GM19455 (cell line): ENCODE measurements around the gene SRBD1.

Experiments used
- ATAC-seq: cut with Tn5 transposase; IDR thresholded peaks from one replicate; pipeline ENCODE4 v1.9.1; 2021; ENCODE audit not compliant: unreplicated experiment

SRBD1 gene

GRCh38 chr2:45611020-45611859 is at the start of gene SRBD1:
Gene SRBD1, minus strand, starts transcription at chr2:45611267. Its CDS starts 5,826 bp downstream, at chr2:45605441.
- peak; percentile 87 for ATAC-seq

- ATAC-seq = no peak
Observed at GRCh38 chr2:45654250-45654649, 43.2 kb upstream of the SRBD1 start.

- no peak for ATAC-seq
Observed at GRCh38 chr2:45653122-45653913, 42.3 kb upstream of the SRBD1 start.

- ATAC-seq = no peak
Observed at GRCh38 chr2:45652090-45653031, 41.3 kb upstream of the SRBD1 start.

- ATAC-seq = peak; percentile 29
Observed at GRCh38 chr2:45651415-45652089, 40.5 kb upstream of the SRBD1 start, which contains the start of gene PRKCE. Gene PRKCE, plus strand, starts transcription at chr2:45651675.

GRCh38 chr2:45650851-45651414 is 39.9 kb upstream of the SRBD1 start:
- peak; percentile 61 for ATAC-seq

GRCh38 chr2:45649858-45650811 is 39.1 kb upstream of the SRBD1 start:
- peak; percentile 18 for ATAC-seq

GRCh38 chr2:45649462-45649857 is 38.4 kb upstream of the SRBD1 start:
- ATAC-seq = no peak

- ATAC-seq = no peak
Observed at GRCh38 chr2:45648636-45649035, 37.6 kb upstream of the SRBD1 start.

- no peak for ATAC-seq
Observed at GRCh38 chr2:45647986-45648520, 37.0 kb upstream of the SRBD1 start.

- no peak for ATAC-seq
Observed at GRCh38 chr2:45647356-45647755, 36.3 kb upstream of the SRBD1 start.

GRCh38 chr2:45646289-45646688 is 35.2 kb upstream of the SRBD1 start:
- ATAC-seq = no peak

- peak; percentile 75 for ATAC-seq
Observed at GRCh38 chr2:45643543-45644542, 32.8 kb upstream of the SRBD1 start.

GRCh38 chr2:45643095-45643494 is 32.0 kb upstream of the SRBD1 start:
- no peak for ATAC-seq

GRCh38 chr2:45640576-45640975 is 29.5 kb upstream of the SRBD1 start:
- no peak for ATAC-seq

GRCh38 chr2:45637440-45637839 is 26.4 kb upstream of the SRBD1 start:
- no peak for ATAC-seq

GRCh38 chr2:45636008-45636407 is 24.9 kb upstream of the SRBD1 start:
- ATAC-seq = no peak
